GM23338 (cell line): ENCODE measurements around the gene PIN1. TPM values are rescaled to one million over a fixed set of nuclear protein-coding genes. Genes with fewer than 3 reads are reported as not detected.

ENCODE experiments used
- ATAC-seq: fragments of 200-7000 bp; cut with Tn5 transposase; 3 replicates; pipeline ENCODE4 v1.9.1; 2020
- DNase-seq: peaks from one replicate; pipeline ENCODE4 v3.0.0-alpha.2; 2015; ENCODE audit warnings: low spot score
- H2AFZ ChIP-seq: fragments of 200-600 bp; sonication (generic); 2 replicates; pipeline ENCODE4 v1.8.0; 2016; ENCODE audit warnings: antibody characterized with exemption, mild to moderate bottlenecking, moderate library complexity
- H3F3A ChIP-seq: fragments of 200-600 bp; sonication (generic); replicated peaks from 2 replicates; pipeline ENCODE4 v1.8.0; 2017; ENCODE audit warnings: antibody characterized with exemption, mixed run types, low read depth
- H3K27ac ChIP-seq: fragments of 200-600 bp; sonication (generic); 2 replicates; pipeline ENCODE4 v1.6.1; 2016; ENCODE audit warnings: low read depth
- H3K27me3 ChIP-seq: fragments of 200-600 bp; sonication (generic); 2 replicates; pipeline ENCODE4 v1.8.0; 2016; ENCODE audit warnings: mild to moderate bottlenecking, mixed run types, moderate library complexity; ENCODE audit not compliant: insufficient read depth
- H3K36me3 ChIP-seq: fragments of 200-600 bp; sonication (generic); 2 replicates; pipeline ENCODE4 v1.8.0; 2016; ENCODE audit warnings: mild to moderate bottlenecking; ENCODE audit not compliant: insufficient read depth
- H3K4me1 ChIP-seq: fragments of 200-600 bp; sonication (generic); 2 replicates; pipeline ENCODE4 v1.8.0; 2016; ENCODE audit warnings: mild to moderate bottlenecking, moderate library complexity; ENCODE audit not compliant: insufficient read depth
- H3K4me2 ChIP-seq: fragments of 200-600 bp; sonication (generic); 2 replicates; pipeline ENCODE4 v1.7.1; 2017; ENCODE audit warnings: mixed run types
- H3K4me3 ChIP-seq: fragments of 200-600 bp; sonication (generic); 2 replicates; pipeline ENCODE4 v1.6.1; 2016; ENCODE audit warnings: mixed run types
- H3K79me2 ChIP-seq: fragments of 200-600 bp; sonication (generic); replicated peaks from 2 replicates; pipeline ENCODE4 v1.8.0; 2017; ENCODE audit warnings: mild to moderate bottlenecking; ENCODE audit not compliant: insufficient read depth
- H3K9me2 ChIP-seq: fragments of 200-600 bp; sonication (generic); 2 replicates; pipeline ENCODE4 v1.8.0; 2017; ENCODE audit not compliant: insufficient read depth
- H4K20me1 ChIP-seq: fragments of 200-600 bp; sonication (generic); replicated peaks from 2 replicates; pipeline ENCODE4 v1.8.0; 2017; ENCODE audit warnings: mild to moderate bottlenecking; ENCODE audit not compliant: insufficient read depth
- H3K27ac Mint-ChIP-seq: 2 replicates; pipeline ENCODE4 v1.8.0; 2020; ENCODE audit warnings: inconsistent platforms, mild to moderate bottlenecking, moderate library complexity, mixed read lengths
- H3K27me3 Mint-ChIP-seq: 3 replicates; pipeline ENCODE4 v1.8.0; 2022; ENCODE audit warnings: low read depth, mild to moderate bottlenecking, moderate library complexity, mixed read lengths, inconsistent platforms; ENCODE audit not compliant: insufficient read depth, poor library complexity
- H3K36me3 Mint-ChIP-seq: 3 replicates; pipeline ENCODE4 v1.8.0; 2021; ENCODE audit warnings: low read depth, mild to moderate bottlenecking, inconsistent platforms, moderate library complexity, mixed read lengths
- H3K4me1 Mint-ChIP-seq: 3 replicates; pipeline ENCODE4 v1.8.0; 2020; ENCODE audit warnings: mild to moderate bottlenecking, inconsistent platforms, mixed read lengths
- H3K4me3 Mint-ChIP-seq: 3 replicates; pipeline ENCODE4 v1.8.0; 2021; ENCODE audit warnings: moderate library complexity, mild to moderate bottlenecking, inconsistent platforms, mixed read lengths
- H3K9me3 Mint-ChIP-seq: 3 replicates; pipeline ENCODE4 v1.8.0; 2020; ENCODE audit warnings: moderate library complexity, mild to moderate bottlenecking, inconsistent platforms, mixed read lengths
- CREB1 ChIP-seq: fragments of 250-450 bp; sonication (Bioruptor Pico); IDR thresholded peaks from 2 replicates; pipeline ENCODE4 v1.5.0; 2020; ENCODE audit warnings: low read depth, mild to moderate bottlenecking, moderate library complexity
- EZH2 ChIP-seq: fragments of 200-600 bp; sonication (generic); IDR thresholded peaks from one replicate; pipeline ENCODE4 v1.8.0; 2017; ENCODE audit warnings: antibody characterized with exemption, mild to moderate bottlenecking, low read depth; ENCODE audit not compliant: unreplicated experiment
- POLR2AphosphoS5 ChIP-seq: IDR thresholded peaks from 2 replicates; pipeline ENCODE4 v1.6.1; 2016; ENCODE audit warnings: antibody characterized with exemption, low read depth
- polyA plus RNA-seq: library from polyadenylated mRNA; unstranded; fragments of >200 nt; fragmentation: Nextera tagmentation; extraction: Ambion mirVana; gene quantifications from 2 replicates; pipeline ENCODE4 v1.2.1, GENCODE V29; 2016
- total RNA-seq: library from RNA; depleted of rRNA; stranded (reverse); fragments of >200 nt; shearing (Covaris generic); gene quantifications from 2 replicates; pipeline ENCODE4 v1.2.3, GENCODE V29; 2014
- TF ChIP-seq, protein P1 (sequence below), 2 experiments: fragments of 200-600 bp in 1 of 2; sonication (generic) in 1 of 2; conservative IDR thresholded peaks; 2 replicates each; pipeline versions ENCODE4 v1.5.1 to v1.6.1; 2016 to 2017; ENCODE audit warnings: antibody characterized with exemption in 2 of 2, low read depth in 2 of 2, mild to moderate bottlenecking in 2 of 2, moderate library complexity in 1 of 2
- TF ChIP-seq, protein P2 (sequence below): IDR thresholded peaks from 2 replicates; pipeline ENCODE4 v1.6.1; 2016; ENCODE audit warnings: antibody characterized with exemption
- TF ChIP-seq, protein P3 (sequence below): IDR thresholded peaks from one replicate; pipeline ENCODE4 v1.6.1; 2018; ENCODE audit warnings: antibody characterized with exemption; ENCODE audit not compliant: unreplicated experiment

PIN1 gene
- total and polyA plus RNA-seq, 2 experiments from 2014 or later = 127 TPM

DNA sequence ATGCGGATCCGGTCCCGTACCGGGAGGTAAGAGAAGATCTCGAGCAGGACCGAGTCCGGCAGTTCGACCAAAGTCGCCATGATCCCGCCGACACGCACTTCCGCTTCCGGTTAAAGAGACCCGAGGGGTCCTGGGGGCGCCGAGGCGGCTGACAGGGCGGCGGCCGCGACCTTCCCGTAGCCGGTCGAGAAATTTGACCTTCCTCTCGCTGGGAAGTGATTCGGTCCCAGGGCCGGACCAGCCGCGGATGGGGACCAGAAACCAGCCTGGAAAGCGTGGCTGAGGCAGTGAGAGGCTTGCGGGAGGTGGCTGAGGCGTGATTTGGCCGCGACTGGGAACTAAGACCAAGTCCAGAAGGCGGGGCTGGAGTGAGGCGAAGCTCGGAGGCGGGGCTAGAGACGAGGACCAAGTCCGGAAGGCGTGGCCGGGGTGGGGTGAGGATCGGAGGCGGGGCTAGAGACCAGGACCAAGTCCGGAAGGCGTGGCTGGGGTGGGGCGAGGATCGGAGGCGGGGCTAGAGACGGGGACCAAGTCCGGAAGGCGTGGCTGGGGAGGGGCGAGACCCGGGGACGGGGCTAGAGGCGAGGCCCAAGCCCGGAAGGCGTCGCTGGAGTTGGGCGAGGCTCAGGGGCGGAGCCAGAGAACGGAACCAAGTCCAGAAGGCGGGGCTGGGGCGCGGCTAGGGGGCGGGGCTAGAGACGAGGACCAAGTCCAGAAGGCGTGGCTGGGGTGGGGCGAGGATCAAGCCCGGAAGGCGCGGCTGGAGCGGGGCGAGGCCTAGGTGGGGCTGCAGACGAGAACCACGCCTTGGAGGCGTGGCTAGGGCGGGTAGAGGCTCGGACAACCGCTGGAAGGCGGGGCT lies 16.2 kb upstream of the PIN1 start, which contains the start of gene FBXL12:
Gene FBXL12, minus strand, starts transcription at position 346 of the 862 bp plus-strand sequence. Its CDS starts 266 bp downstream, at position 80.
- H3K4me1 Mint-ChIP-seq = peaks cover 14% of the 10 kb centered on the region
- H3K9me2 ChIP-seq = no peaks in the 10 kb centered on the region
- peak within 1 kb of the TSS; percentile 90 for H3K4me3 Mint-ChIP-seq
- H4K20me1 ChIP-seq = peaks cover 8% of the 10 kb centered on the region
- H3K9me3 Mint-ChIP-seq = peaks cover 21% of the 10 kb centered on the region; the same call in 2 of the 3 replicates
- peaks cover 44% of the 10 kb centered on the region for H3K79me2 ChIP-seq
- ATAC-seq = peak; percentile 84
- peak; percentile 100 for DNase-seq
- H2AFZ ChIP-seq = peak within 1 kb of the TSS; percentile 99
- H3K36me3 ChIP-seq = peaks cover 10% of the 10 kb centered on the region; the same call in 1 of the 2 replicates
- H3K4me2 ChIP-seq = peak within 1 kb of the TSS; percentile 97
- H3K27me3 ChIP-seq = no peaks in the 10 kb centered on the region
- peaks cover 30% of the 10 kb centered on the region for H3K36me3 Mint-ChIP-seq
- peaks cover 12% of the 10 kb centered on the region for H3K4me1 ChIP-seq
- TF ChIP-seq, protein P1, sequence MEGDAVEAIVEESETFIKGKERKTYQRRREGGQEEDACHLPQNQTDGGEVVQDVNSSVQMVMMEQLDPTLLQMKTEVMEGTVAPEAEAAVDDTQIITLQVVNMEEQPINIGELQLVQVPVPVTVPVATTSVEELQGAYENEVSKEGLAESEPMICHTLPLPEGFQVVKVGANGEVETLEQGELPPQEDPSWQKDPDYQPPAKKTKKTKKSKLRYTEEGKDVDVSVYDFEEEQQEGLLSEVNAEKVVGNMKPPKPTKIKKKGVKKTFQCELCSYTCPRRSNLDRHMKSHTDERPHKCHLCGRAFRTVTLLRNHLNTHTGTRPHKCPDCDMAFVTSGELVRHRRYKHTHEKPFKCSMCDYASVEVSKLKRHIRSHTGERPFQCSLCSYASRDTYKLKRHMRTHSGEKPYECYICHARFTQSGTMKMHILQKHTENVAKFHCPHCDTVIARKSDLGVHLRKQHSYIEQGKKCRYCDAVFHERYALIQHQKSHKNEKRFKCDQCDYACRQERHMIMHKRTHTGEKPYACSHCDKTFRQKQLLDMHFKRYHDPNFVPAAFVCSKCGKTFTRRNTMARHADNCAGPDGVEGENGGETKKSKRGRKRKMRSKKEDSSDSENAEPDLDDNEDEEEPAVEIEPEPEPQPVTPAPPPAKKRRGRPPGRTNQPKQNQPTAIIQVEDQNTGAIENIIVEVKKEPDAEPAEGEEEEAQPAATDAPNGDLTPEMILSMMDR (conservative IDR thresholded peaks at IDR 0.05; ENCODE audit: low read depth in 2 of 2) = no peak
- TF ChIP-seq, protein P2, sequence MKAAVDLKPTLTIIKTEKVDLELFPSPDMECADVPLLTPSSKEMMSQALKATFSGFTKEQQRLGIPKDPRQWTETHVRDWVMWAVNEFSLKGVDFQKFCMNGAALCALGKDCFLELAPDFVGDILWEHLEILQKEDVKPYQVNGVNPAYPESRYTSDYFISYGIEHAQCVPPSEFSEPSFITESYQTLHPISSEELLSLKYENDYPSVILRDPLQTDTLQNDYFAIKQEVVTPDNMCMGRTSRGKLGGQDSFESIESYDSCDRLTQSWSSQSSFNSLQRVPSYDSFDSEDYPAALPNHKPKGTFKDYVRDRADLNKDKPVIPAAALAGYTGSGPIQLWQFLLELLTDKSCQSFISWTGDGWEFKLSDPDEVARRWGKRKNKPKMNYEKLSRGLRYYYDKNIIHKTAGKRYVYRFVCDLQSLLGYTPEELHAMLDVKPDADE = peak; percentile 59; the same call in 1 of the 2 replicates
- TF ChIP-seq CREB1 (CRISPR knock-in tag) = peak; percentile 75
- TF ChIP-seq, protein P3, sequence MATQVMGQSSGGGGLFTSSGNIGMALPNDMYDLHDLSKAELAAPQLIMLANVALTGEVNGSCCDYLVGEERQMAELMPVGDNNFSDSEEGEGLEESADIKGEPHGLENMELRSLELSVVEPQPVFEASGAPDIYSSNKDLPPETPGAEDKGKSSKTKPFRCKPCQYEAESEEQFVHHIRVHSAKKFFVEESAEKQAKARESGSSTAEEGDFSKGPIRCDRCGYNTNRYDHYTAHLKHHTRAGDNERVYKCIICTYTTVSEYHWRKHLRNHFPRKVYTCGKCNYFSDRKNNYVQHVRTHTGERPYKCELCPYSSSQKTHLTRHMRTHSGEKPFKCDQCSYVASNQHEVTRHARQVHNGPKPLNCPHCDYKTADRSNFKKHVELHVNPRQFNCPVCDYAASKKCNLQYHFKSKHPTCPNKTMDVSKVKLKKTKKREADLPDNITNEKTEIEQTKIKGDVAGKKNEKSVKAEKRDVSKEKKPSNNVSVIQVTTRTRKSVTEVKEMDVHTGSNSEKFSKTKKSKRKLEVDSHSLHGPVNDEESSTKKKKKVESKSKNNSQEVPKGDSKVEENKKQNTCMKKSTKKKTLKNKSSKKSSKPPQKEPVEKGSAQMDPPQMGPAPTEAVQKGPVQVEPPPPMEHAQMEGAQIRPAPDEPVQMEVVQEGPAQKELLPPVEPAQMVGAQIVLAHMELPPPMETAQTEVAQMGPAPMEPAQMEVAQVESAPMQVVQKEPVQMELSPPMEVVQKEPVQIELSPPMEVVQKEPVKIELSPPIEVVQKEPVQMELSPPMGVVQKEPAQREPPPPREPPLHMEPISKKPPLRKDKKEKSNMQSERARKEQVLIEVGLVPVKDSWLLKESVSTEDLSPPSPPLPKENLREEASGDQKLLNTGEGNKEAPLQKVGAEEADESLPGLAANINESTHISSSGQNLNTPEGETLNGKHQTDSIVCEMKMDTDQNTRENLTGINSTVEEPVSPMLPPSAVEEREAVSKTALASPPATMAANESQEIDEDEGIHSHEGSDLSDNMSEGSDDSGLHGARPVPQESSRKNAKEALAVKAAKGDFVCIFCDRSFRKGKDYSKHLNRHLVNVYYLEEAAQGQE = no peak
- no peak for TF ChIP-seq EZH2
- TF ChIP-seq POLR2AphosphoS5 = peak; percentile 91
- H3K4me3 ChIP-seq = peak within 1 kb of the TSS; percentile 98
- peaks cover 10% of the 10 kb centered on the region; the same call in 1 of the 2 replicates for H3F3A ChIP-seq
- peak within 1 kb of the TSS; percentile 99 for H3K27ac ChIP-seq
- H3K27ac Mint-ChIP-seq = peak within 1 kb of the TSS; percentile 97
- peaks cover 6% of the 10 kb centered on the region for H3K27me3 Mint-ChIP-seq
